HG02852 (cell line): Measurements from ENCODE around the gene CNN3.

Experiments used
- ATAC-seq: cut with Tn5 transposase; IDR thresholded peaks from one replicate; pipeline ENCODE4 v1.9.1; 2021; ENCODE audit warnings: mild to moderate bottlenecking, moderate library complexity; ENCODE audit not compliant: unreplicated experiment

CNN3 gene

DNA sequence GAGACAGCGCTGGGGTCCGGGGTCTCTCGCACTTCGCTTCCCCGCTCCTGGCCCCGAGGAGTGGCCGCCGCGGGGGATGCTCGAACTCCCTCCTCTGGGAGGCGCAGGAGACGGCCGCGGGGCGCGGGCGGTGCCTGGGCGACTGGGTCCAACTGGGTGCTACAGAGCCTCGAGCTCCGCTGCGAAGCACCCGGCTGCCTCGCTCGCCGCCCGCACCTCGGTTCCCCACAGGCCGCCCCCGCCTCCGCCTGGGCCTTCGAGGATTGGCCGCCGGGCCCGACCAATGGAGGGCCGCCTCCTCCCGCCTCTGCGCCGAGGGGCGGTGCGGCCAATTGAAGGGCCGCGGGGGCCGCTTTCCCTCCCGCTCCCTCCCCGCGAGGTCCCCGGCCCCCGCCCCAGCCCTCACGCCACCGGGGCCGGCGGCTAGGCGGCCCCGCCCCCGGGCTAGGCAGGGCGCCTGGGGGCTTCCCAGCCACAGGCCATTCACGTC is at the start of gene CNN3:
Gene CNN3 (minus strand): TSS at position 196 of the 490 bp plus-strand sequence. CDS start 216 bp downstream, outside the sequence.
- ATAC-seq = peak; percentile 85

DNA sequence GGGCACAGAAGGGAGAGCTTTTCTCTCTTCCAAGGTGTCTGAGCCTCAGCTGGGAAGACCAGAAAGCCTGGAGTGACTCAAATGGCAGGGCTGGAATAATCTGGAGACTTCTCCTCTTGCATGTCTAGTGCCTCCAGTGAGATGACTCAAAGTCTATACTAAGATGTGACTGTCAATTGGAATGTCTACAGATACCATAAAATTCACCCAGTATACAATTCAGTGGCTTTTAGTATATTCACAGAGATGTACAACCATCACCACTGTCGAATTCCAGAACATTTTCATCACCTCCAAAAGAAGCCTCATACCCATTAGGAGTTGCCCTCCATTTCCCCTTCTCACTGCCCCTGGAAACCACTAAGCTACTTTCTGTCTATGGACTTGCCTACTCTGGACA is 47.9 kb upstream of the CNN3 start:
- no peak for ATAC-seq

DNA sequence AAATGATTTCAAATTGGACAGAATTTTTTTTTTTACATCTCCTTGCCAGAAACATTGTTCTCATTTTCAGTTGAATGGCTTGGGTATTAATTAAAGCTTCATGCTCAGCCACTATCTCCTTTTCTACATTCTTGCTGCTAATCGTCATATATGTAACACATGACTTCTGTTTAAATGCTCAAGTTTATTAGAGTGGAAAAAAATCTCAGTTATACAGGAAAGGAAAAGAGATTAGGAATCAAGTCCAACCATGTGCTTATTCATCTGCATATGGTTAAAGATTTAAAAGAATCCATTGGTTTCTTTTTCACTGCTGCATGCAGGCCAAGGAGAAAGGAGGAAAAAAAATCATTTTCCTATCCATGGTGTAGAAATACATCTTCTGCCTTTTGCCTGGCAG is 47.3 kb upstream of the CNN3 start:
- ATAC-seq = no peak

DNA sequence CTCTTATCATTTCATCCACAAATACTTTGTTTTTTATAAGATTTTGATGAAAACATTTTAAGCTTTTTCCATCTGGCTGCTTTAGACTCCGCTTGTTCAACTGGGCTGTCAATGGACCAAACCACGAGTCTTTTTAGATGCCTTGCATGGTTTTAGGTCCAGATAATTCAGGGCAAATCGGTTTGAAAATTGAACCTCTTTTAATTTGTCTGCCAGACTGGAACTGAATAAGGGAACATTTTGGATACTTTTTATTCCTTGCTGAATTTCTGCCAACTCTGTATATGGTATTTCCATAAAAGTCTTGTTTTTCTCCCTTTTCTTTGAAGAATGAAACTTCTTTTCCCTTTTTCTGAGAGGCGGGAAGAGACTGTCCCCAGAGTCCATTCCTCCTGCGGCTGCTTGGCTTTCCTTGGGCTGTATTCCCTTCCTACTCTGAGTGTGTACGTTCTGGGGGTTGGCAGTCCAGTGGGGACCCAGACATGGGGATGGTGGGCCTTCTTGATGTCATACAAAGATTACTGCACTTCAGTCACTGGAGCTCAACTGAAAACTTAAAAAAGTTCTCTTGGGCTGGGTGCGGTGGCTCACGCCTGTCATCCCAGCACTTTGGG is 46.5 kb upstream of the CNN3 start:
- no peak for ATAC-seq

DNA sequence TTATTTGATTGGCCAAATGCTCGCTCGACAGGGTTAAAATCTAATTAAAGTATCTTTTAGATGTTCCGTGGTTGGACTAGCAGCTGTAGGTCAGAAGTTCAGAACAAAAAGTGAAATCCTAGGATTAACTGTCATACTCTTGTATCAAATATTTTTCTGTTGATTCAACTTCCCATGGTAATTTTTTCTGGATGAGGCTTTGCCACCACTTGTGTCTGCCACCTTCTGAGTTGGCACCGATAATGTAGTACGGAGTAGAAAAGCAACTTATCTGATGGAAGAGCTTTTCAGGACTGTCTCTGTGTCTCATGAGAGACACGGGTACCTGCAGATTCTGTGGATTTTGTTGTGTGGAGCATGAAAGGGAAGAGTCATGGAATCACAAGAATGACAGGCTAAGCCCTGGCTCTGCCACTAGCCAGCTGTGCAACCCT is 44.6 kb upstream of the CNN3 start:
- no peak for ATAC-seq

DNA sequence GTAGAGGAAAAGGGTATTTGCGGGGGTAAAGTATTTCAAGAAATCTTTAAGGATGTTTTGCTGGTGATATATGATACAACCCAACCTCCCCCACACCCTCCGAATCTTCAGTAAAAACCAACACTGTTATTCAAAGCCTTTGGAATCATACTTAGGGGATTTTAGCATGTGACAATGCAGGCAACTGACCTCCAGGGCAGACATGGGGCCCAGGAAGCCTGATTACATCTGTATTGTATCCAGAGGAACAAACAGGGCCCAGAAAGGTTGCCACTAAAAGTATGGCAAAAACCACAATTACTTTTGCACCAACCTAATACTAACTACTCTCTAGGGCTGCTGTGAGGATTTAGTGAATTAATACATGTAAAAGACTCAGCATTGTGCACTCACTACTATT is 43.9 kb upstream of the CNN3 start:
- ATAC-seq = no peak

DNA sequence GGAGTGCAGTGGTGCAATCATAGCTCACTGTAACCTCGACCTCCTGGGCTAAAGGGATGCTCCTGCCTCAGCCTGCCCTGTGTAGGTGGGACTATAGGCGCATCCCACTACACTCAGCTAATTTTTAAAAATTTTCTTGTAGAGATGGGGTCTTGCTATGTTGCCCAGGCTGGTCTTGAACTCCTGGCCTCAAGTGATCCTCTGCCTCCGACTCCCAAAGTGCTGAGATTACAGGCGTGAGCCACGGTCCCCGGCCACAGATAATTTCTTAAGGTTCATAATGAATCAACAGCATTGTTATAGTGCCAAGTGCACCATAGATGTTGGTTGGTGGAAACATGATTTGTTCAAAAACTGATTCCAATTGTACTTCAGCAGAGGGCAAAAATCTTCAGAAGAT is 42.2 kb upstream of the CNN3 start:
- no peak for ATAC-seq

DNA sequence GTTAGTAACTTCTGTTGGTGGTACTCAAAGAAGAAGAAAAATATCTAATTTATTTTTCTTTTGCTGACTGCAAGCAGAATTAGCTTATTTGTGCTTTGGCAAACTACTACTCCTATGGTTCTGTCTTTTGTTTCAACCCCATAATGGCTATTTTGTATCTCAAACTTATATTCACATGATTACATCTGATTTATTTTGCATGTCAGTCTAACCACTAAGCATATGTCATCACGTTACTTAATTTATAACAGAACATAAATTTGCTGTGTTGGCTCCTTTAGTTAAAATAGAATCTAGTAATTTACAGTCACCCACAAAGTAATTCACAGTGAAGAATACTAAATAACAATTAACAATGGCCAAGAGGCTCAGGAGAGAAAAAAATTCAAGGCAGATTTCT is 39.1 kb upstream of the CNN3 start:
- no peak for ATAC-seq

DNA sequence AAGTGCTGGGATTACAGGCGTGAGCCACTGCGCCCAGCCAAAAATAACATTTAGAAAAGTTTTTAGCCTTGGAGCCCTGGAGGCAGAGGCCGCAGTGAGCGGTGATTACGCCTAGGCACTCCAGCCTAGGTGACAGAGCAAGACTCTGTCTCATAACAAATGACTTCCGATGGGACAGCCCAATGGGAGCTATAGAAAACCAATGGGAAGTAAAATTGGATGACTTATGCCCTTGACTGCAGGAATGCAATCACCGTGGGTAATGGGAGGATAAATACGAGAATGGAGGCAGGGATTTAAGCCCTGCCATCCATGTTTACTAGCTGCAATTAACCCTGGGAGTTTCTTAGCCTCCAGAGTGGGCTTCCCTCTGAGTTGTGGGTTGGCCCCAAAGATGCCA is 37.0 kb upstream of the CNN3 start:
- no peak for ATAC-seq

DNA sequence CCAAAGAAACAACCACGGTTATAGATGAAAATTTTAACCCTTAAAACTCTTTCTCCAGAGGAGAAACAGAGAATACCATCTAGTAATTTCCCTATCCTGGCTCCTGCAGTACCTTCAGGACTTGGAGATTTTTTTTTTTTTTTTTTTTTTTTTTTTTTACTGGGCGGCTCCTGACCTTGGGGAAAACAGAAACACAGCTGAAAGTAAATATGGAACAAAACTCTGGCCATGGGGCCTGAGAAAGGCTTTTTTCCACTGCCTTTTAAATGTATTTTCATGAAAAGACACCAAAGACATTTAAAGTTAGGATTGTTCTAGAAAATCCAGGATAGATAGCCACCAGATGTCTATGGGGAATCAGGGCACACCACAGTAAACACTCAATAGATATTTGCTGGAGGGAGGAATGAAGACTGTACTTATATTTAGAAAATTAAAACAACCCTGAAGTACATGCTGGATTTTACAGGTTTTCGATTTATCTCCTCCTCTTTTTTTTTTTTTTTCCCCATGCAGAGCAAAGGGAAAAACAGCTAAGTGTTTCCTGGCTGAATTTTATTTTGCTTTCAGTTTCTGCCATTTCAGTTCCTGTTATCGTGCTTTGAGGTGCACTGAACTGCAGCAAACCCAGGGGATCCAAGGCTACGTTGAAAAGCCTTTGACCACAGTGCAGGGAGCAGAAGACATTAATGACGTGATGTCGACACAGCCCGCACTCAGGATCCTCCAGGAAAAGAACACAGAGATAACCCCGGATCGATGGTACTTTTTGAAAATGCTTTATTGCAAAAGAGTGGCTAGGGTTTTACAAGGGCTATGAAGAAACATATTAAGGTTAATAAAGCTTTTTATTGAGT is 35.7 kb upstream of the CNN3 start:
- peak; percentile 96 for ATAC-seq

DNA sequence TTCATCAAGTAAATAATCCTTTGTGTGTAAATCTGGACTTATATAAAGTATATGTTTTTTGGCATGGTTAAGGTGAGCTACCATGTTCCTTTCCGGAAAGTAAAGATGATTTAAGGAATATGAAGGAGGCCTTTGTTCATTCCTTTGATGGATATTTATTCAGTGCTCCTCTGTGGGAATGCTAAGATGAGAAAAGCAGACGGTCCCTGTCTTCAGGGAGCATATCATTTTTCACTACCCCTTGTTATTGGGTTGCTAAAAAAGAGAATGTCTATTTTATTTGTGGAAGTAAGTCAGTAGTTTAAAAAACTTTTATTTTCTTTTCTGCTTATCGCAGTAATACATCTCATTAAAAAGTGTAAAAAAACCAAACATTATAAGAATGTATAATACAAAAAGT is 35.1 kb upstream of the CNN3 start:
- no peak for ATAC-seq

DNA sequence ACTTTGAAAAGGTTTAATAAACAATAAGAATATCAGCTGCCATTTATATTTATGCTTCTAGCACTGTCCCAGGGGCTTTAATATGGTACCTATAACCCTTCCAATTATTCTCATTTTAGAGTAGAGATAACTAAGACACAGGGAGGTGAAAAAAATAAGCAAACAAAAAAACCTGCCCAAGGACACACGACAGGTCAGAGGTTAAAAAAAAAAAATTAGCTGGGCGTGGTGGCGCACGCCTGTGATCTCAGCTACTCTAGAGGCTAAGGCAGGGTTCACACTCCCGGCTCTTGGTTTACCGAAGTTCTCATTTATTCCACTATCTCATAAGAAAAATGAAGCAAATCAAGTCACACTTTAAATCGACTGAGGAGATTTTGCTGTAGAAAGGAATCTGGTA is 34.7 kb upstream of the CNN3 start:
- ATAC-seq = no peak

DNA sequence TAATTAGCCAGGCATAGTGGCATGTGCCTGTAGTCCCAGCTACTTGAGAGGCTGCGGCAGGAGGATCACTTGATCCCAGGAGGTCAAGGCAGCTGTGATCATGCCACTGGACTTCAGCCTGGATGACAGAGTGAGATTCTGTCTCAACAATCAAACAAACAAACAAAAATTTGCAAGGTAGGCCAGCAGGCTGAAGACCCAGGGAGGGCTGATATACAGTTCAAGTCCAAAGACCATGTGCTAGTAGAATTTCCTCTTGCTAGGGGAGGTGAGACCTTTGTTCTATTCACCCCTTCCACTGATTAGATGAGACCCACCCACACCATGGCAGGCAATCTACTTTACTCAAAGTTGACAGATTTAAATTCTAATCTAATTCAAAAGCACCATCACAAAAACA is 31.2 kb upstream of the CNN3 start:
- ATAC-seq = no peak

DNA sequence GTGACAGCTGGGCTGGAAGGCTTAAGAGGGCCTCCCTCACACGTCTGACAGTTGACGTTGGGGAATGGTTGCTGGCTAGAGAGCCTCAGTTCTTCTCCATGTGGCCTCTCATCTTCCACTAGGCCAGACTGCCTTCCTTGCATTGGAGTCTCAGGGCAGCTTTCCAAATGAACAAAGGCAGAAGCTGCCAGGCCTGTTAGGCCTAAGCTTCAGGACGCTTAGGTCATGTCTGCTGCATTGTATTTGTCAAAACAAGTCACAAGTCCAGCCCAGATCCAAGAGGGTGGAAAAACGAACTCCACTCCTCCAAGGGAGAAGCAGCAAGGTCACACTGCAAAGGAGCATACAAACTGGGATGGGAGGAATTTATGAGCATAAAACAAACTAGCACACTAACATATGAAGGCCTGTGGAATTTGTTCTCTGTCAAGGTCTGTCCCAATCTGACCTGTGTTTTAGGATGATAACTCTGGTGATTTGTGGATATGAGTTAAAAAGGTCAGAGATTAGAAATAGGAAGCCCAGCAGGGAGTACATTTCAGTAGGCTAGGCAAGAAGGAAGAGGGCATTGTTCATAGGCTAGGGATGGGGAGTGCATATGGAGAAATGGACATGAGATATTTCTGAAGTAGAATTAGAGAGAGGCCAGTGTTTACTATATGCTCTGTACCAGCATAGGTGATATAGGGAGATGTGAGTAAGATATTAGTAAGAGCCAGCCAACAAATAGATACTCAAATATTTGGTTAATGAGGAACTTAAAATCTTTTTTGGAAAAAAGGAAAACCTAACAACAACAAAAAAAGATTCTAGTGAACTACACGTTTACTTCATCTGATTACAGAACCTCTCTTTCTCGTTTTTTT is 29.1 kb upstream of the CNN3 start:
- no peak for ATAC-seq

DNA sequence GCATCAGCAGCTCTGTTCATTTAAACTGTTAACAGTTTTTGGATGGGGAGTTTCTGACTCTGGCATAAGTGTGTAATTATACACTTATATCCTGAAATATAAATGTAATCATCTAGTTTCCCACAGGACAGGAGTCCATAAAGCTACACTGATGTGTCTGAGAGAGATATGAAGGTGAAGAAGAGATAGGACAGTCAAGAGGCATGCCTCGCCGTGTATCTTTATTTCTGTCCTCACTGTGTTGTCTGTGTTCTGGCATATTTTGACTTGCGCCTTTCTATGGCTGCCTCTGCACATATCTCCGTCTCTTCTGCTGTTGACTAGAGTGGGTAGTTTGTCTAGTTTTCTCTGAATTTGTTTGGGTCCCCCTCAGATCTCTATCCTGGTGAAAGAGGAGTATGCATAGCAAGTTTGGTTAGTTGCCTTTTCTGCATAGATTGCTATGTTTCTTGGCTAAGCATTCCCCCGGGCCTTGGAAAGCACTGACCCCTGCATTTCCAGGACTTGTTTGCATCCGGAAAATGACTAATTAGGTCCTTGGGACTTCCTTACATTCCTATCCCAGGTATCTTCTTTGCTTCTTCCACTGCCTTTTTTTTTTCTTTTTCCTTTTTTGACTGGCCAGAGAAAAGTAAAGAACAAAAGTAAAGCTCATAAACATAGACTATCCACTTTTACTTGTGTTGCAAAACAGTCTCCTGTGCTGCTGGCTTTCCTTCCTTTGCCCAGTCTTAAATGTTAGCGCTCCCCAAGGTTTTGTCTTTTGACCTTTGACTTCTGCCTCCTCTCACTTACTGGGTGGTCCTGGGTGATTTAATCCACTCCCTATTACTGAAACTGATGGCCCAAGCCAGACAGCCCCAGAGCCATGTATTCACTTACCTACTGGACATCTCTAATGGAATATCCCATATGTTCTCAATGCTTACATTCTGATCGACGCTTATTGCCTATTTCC is 27.6 kb upstream of the CNN3 start:
- no peak for ATAC-seq

DNA sequence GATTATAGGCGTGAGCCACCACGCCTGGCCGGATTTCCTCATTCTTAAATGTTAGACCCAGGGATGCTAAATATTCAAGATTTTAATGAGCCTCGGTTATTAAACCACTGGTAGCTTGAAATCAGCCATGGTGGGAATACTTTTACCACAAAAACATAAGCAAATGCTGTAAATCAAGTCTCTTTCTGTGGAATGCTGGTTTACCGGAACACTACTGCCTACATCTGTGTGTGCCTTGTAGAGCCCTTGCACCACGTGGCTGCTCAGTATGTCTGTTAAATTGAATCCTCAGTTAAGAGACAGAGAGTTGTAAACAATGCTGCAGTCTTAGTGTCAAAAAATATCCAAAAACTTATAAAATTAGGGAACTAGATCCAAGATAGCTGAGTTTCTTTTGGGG is 26.8 kb upstream of the CNN3 start:
- no peak for ATAC-seq

DNA sequence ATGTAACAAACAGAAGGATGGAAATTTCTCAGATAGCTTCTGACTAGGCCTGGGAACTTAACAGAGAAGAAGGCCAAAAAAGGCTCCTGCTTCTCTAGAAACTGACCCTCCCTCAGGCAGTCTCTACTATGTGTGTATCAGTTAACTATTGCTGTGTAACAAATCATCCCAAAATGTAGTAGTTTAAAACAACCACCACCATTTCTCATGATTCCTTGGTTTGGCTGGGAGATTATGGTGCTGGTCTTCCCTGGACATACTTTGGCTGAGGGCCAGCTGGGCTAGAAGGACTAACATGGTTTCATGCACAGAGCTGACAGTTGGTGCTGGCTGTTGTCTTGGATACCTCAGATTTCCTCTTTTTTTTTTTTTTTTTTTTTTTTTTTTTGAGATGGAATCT is 26.2 kb upstream of the CNN3 start:
- ATAC-seq = no peak

DNA sequence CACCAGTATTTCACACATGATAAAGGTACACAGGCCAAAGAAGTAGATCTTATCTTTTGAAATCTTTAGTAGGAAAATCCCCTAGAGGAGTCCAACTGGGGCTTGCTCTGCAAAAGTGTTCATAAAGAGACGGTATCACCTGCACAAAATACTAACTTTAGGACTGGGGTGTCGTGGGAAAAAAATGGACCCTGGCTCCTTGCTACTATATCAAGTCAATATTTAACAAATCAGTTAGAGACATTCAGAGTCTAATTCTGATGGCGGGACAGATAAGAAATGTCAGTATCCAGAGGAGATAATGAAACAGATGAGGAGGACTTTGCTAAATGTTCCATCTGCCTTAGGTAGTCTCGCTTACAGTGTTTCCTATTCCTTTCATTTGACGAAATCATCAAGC is 25.6 kb upstream of the CNN3 start:
- ATAC-seq = no peak

DNA sequence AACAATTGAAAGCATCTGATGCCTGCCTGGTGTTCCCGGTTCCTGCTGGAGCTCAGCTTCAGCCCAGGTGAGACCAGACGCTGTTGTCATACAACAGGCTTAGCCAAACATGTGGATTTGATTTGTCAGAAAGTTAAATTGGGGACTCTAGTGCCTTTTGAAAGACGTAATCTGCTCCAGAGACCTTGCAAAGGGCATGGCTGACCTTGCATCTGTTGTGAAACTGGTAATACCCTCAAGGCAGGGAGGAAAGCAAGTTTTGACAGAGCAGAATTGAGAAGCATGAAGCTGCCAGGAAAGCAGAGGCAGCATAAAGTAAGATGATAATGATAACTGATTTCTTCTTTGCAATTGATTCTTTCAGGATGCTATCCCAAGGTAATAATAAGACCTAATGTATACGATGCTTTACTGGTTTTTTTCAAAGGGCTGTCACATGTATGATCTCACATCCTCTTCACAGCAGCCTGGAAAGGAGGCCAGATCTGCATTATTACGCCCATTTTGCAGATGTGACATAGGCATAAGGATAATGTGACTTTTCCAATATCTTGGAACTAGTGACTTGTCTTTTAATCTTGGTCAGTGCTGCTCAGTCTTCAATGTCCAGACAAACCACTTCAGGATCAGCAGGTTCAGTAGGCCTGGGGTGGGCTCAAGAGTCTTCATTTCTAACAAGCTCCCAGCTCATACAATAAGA is 24.7 kb upstream of the CNN3 start:
- ATAC-seq = no peak

DNA sequence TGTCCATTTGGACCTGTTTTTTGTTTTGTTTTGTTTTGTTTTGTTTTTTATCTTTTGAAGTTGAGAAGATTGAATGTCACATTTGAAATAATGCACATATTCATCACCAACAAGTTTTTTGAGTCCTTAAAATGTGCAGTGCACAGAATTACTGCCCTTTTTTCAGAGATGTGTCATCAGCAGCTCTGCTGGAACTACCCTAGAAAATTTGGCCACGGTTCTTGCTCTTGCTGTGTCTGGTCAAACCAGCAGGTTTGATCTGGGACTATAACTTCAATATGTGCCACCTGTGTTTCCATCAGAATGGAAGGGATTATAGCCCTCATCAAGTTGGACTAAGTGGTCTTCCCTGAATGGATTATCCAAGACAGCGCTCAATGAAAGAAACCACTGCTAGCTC is 24.1 kb upstream of the CNN3 start:
- no peak for ATAC-seq
